NB4 (cell line): ENCODE data around the gene TRAPPC12.
A peak's percentile ranks its signal among the peaks of the same experiment; 100 is the strongest.
"Not testable (repeated sequence)": the region's sequence is repeated elsewhere in the genome, so short reads cannot be mapped to it uniquely, and the experiment has no call there.

Experiments
- DNase-seq: peaks from one replicate; pipeline ENCODE4 v3.0.0; 2010; ENCODE audit warnings: low read depth
- H3K4me3 ChIP-seq: one replicate; pipeline ENCODE4 v1.5.1; 2011; ENCODE audit warnings: mild to moderate bottlenecking, low read depth, low read length, moderate library complexity
- MYC ChIP-seq: IDR thresholded peaks from 2 replicates; pipeline ENCODE4 v1.6.1; 2011; ENCODE audit warnings: low read depth, low read length
- POLR2A ChIP-seq: IDR thresholded peaks from 2 replicates; pipeline ENCODE4 v1.6.1; 2011; ENCODE audit warnings: mild to moderate bottlenecking; ENCODE audit not compliant: insufficient read length; ENCODE audit errors: extremely low read depth
- TF ChIP-seq, protein P1 (sequence below): IDR thresholded peaks from one replicate; pipeline ENCODE4 v1.5.1; 2012; ENCODE audit warnings: low read depth, low read length
- TF ChIP-seq, protein P2 (sequence below): IDR thresholded peaks from 2 replicates; pipeline ENCODE4 v1.6.1; 2011; ENCODE audit warnings: low read depth, low read length

Gene TRAPPC12

GRCh38 chr2:3512086-3512485 is 132.6 kb downstream of the TRAPPC12 start:
- no peak overlapping the region for H3K4me3 ChIP-seq
- TF ChIP-seq POLR2A (no peak), MYC (no peak)
- TF ChIP-seq, protein P1, sequence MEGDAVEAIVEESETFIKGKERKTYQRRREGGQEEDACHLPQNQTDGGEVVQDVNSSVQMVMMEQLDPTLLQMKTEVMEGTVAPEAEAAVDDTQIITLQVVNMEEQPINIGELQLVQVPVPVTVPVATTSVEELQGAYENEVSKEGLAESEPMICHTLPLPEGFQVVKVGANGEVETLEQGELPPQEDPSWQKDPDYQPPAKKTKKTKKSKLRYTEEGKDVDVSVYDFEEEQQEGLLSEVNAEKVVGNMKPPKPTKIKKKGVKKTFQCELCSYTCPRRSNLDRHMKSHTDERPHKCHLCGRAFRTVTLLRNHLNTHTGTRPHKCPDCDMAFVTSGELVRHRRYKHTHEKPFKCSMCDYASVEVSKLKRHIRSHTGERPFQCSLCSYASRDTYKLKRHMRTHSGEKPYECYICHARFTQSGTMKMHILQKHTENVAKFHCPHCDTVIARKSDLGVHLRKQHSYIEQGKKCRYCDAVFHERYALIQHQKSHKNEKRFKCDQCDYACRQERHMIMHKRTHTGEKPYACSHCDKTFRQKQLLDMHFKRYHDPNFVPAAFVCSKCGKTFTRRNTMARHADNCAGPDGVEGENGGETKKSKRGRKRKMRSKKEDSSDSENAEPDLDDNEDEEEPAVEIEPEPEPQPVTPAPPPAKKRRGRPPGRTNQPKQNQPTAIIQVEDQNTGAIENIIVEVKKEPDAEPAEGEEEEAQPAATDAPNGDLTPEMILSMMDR, result no peak
- TF ChIP-seq, protein P2, sequence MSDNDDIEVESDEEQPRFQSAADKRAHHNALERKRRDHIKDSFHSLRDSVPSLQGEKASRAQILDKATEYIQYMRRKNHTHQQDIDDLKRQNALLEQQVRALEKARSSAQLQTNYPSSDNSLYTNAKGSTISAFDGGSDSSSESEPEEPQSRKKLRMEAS, result no peak
- DNase-seq, result no peak

DNA sequence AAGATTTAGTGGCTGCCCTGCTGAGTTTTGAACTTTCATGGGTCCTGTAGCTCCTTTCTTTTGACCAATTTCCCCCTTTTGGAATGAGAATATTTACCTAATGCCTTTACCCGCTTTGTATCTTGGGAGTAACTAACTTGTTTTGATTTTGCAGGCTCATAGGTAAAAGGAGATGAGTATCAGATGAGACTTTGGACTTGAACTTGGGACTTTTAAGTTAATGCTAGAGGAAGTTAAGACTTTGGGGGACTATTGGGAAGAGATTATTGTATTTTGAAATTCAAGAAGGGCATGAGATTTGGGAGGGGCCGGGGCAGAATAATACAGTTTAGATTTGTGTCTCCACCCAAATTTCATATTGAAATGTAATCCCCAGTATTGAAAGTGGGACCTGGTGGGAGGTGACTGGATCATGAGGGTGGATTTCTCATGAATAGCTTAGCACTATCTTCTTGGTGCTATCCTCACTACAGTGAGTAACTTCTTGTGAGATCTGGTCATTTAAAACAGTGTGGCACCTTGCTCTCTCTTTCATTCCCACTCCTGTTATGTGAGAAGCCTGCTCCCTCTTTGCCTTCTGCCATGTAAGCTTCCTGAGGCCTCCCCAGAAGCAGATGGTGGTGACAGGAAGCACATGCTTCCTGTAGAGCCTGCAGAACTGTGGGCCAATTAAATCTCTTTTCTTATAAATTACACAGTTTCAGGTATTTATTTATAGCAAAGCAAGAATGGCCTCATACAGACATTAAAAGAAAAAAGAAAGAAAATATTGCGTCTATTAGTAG is 133.7 kb downstream of the TRAPPC12 start:
- DNase-seq, result no peak
- TF ChIP-seq, protein P1, result no peak
- TF ChIP-seq MYC (no peak), POLR2A (no peak)
- TF ChIP-seq, protein P2, result no peak
- H3K4me3 ChIP-seq, result no peak overlapping the region

DNA sequence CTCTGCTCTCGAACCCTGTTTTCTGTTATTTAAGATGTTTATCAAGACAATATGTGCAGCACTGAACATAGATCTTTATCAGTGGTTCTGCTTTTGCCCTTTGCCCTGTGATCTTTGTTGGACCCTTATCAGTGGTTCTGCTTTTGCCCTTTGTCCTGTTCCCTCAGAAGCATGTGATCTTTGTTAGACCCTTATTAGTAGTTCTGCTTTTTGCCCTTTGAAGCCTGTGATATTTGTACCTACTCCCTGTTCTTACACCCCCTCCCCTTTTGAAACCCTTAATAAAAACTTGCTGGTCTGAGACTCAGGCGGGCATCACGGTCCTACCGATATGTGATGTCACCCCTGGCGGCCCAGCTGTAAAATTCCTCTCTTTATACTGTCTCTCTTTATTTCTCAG is 135.9 kb downstream of the TRAPPC12 start:
- DNase-seq, H3K4me3 ChIP-seq: not testable (repeated sequence)

- TF ChIP-seq, protein P1, result no peak
- H3K4me3 ChIP-seq, result no peak overlapping the region
- DNase-seq, result no peak
These were observed 137.3 kb downstream of the TRAPPC12 start for GRCh38 chr2:3516831-3517230.

DNA sequence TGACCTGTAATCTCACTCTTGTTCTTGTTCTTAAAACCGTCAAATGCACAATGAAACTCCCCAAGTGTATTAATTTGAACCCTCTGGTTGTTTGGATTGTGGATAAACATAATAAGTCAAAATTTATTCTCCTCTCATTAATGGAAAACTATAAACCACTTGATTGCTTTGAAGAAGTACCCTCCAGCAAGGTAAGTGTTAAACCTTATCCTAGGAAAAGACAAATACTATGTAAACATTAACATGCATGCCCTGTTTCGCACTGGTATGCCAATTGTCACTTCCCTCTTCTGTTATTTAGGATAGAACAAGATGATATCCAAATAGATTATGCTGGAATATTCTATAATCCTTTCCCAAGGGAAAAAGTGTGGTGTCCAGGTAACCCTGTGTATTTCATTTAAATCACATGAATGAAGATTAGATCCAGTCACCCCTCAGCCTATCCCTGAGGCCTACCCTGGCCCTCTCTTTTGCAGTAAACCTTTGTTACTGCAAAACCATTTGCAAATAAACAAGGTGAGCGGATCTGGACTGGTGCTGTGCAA is 138.5 kb downstream of the TRAPPC12 start:
- DNase-seq, result no peak
- H3K4me3 ChIP-seq, result peak overlapping the region; percentile 93
- TF ChIP-seq, protein P2, result no peak
- no peak for TF ChIP-seq MYC
- no peak for TF ChIP-seq POLR2A
- TF ChIP-seq, protein P1, result no peak

- TF ChIP-seq POLR2A, result peak; percentile 96
- TF ChIP-seq, protein P2, result no peak
- peak overlapping the region; percentile 93 for H3K4me3 ChIP-seq
- peak; percentile 97 for DNase-seq
These were observed 139.2 kb downstream of the TRAPPC12 start for GRCh38 chr2:3518496-3519254.
